Measurements from ENCODE around the gene NEAT1. TPM values are rescaled to one million over a fixed set of nuclear protein-coding genes. Genes with fewer than 3 reads are reported as not detected.

Gene NEAT1
- total RNA-seq: 100 to 1,000 TPM; 593 to 683 TPM

DNA sequence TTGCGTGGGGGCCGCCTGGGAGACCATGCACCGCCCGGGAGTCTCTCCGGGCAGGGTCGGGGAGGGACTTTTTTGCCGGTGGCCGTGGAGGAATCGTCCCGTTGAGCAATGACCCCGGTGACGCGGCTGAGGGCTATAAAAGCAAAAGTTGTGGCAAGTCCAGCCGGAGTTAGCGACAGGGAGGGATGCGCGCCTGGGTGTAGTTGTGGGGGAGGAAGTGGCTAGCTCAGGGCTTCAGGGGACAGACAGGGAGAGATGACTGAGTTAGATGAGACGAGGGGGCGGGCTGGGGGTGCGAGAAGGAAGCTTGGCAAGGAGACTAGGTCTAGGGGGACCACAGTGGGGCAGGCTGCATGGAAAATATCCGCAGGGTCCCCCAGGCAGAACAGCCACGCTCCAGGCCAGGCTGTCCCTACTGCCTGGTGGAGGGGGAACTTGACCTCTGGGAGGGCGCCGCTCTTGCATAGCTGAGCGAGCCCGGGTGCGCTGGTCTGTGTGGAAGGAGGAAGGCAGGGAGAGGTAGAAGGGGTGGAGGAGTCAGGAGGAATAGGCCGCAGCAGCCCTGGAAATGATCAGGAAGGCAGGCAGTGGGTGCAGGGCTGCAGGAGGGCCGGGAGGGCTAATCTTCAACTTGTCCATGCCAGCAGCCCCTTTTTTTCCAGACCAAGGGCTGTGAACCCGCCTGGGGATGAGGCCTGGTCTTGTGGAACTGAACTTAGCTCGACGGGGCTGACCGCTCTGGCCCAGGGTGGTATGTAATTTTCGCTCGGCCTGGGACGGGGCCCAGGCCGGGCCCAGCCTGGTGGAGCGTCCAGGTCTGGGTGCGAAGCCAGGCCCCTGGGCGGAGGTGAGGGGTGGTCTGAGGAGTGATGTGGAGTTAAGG, at the start of gene NEAT1:
Gene NEAT1 (plus strand): TSS at position 166 of the 883 bp plus-strand sequence.
- ChIA-PET POLR2A (interaction anchor here (0.6 to 17.4 kb wide), 25 partner anchors 10 to 563 kb away, joined by 3 to 4089 read pairs (median 7); partner anchors contain the start of genes CCDC85B, EHBP1L1, FRMD8 and MALAT1), CTCF (interaction anchor here (0.6 to 11.8 kb wide), 4 partner anchors 24 to 86 kb away, joined by 5 to 257 read pairs (median 29); partner anchors contain the start of gene MALAT1)
- Mint-ChIP-seq H3K27me3 (peaks cover 24% of the 10 kb centered on the region), H3K9me3 (peaks cover 14% of the 10 kb centered on the region), H3K27ac (peak within 1 kb of the TSS; percentile 100), H3K4me3 (peak within 1 kb of the TSS; percentile 97), H3K36me3 (peaks cover 70% of the 10 kb centered on the region), H3K4me1 (ENCODE audit: low read depth) (peaks cover 46% of the 10 kb centered on the region)
- intact Hi-C loops (cut with micrococcal nuclease): no loop called here
- DNase-seq: peak; percentile 97

DNA sequence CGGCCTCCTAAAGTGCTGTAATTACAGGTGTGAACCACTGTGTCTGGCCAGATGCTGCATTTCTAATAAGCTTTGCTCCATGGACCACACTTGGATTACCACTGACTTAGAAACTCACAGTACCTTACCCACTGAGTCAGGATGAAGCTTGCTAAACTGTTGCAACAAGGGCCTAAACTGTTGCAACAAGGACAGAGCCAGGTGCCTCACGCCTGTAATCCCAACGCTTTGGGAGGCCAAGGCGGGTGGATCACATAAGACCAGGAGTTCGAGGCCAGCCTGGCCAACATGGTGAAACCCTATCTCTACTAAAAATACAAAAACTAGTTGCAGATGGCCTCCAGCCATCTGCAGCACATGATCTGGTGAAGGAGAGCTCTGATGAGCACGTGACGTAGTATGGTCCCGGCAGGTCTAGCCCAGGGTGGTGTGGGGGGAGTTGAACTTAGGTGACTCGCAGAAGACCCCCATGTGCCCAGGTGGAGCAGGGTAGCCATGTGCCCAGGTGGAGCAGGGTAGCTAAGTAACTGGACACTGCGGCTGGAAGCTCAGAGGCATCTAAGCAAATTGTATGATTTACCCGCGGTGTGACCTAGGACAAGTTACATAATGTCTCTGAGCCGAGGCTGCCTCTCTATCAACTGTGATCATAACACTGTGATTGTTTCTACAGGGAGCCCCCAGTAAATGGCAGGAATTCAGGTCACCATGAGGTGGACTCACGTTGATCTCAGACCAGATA, 48.6 kb upstream of the NEAT1 start:
- no peaks in the 10 kb centered on the region for H3K27me3 Mint-ChIP-seq
- POLR2A ChIA-PET: no interaction called here
- no peak overlapping the region for H3K4me3 Mint-ChIP-seq
- H3K27ac Mint-ChIP-seq: no peak overlapping the region
- CTCF ChIA-PET: interaction anchor here (1.2 kb wide), 1 partner anchor 41 kb away, joined by 3 read pairs; no protein-coding TSS in a partner anchor
- H3K36me3 Mint-ChIP-seq: no peaks in the 10 kb centered on the region
- H3K4me1 Mint-ChIP-seq (ENCODE audit: low read depth): no peaks in the 10 kb centered on the region
- H3K9me3 Mint-ChIP-seq: no peaks in the 10 kb centered on the region
- intact Hi-C loops (cut with micrococcal nuclease): no loop called here
- DNase-seq: no peak

DNA sequence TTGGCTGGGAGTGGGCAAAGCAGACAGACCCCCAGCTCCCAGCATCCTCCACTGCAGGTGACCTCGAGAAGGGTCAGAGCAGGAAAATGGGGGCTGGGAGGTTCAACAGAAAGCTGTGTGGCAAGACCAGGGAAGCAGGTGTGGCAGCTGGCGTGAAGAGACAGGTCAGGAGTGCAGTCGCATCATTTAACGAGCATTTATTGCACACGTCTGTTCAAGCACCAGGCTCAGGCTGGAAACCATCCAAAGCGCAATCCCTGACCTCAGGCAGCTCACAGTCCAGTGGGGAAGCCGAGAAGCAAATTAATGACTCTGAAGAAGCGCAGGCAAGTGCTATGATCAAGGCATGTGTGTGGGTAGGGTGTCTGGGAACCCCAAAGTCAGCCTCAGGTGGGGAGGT, 47.6 kb upstream of the NEAT1 start:
- H3K27ac Mint-ChIP-seq: no peak overlapping the region
- no peaks in the 10 kb centered on the region for H3K36me3 Mint-ChIP-seq
- peaks cover under 1% of the 10 kb centered on the region for H3K4me1 Mint-ChIP-seq (ENCODE audit: low read depth)
- intact Hi-C loops (cut with micrococcal nuclease): no loop called here
- ChIA-PET POLR2A (no interaction called here), CTCF (no interaction called here)
- no peak for DNase-seq
- H3K9me3 Mint-ChIP-seq: no peaks in the 10 kb centered on the region
- no peaks in the 10 kb centered on the region for H3K27me3 Mint-ChIP-seq
- H3K4me3 Mint-ChIP-seq: no peak overlapping the region

DNA sequence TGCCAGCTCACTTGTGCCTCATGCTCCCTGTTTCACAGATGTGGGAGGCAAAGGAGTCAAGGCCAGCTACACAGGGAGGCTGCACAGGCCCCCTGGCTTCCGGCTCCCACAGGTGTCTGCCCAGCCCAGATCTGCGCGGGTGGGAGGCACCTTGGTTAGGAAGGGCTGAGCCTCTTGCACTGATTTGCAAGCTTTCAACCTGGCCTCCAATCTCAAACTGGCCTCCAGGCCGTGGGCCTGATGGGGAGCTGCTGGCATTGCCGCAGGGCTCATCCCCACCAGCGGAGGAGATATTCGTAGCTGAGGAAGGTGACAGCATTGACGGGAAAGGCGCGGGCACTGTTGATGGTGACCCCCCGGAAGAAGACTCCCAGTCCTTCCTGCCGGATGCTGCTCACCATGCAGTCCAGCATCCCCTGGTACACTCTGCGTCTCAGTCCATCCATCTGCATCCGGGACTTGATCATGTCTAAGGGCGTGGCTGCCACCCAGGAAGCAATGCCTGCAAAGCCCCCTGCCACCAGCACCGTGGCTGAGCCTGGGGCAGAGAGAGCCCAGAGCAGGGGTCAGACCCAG, 46.4 kb upstream of the NEAT1 start:
- H3K4me1 Mint-ChIP-seq (ENCODE audit: low read depth): peaks cover 5% of the 10 kb centered on the region
- no peaks in the 10 kb centered on the region for H3K9me3 Mint-ChIP-seq
- ChIA-PET POLR2A (no interaction called here), CTCF (interaction anchor here (1.2 kb wide), 1 partner anchor 41 kb away, joined by 3 read pairs; no protein-coding TSS in a partner anchor)
- H3K4me3 Mint-ChIP-seq: no peak overlapping the region
- H3K27me3 Mint-ChIP-seq: no peaks in the 10 kb centered on the region
- no peak for DNase-seq
- intact Hi-C loops (cut with micrococcal nuclease): no loop called here
- H3K36me3 Mint-ChIP-seq: no peaks in the 10 kb centered on the region
- H3K27ac Mint-ChIP-seq: no peak overlapping the region

GRCh38 chr11:65377036-65377435, 45.6 kb upstream of the NEAT1 start:
- H3K4me3 Mint-ChIP-seq: no peak overlapping the region
- H3K4me1 Mint-ChIP-seq (ENCODE audit: low read depth): peaks cover 5% of the 10 kb centered on the region
- H3K27ac Mint-ChIP-seq: no peak overlapping the region
- no peaks in the 10 kb centered on the region for H3K9me3 Mint-ChIP-seq
- ChIA-PET CTCF (no interaction called here), POLR2A (no interaction called here)
- no peak for DNase-seq
- no peaks in the 10 kb centered on the region for H3K27me3 Mint-ChIP-seq
- intact Hi-C loops (cut with micrococcal nuclease): no loop called here
- H3K36me3 Mint-ChIP-seq: no peaks in the 10 kb centered on the region

GRCh38 chr11:65377777-65378176, 44.8 kb upstream of the NEAT1 start:
- H3K36me3 Mint-ChIP-seq: no peaks in the 10 kb centered on the region
- H3K4me1 Mint-ChIP-seq (ENCODE audit: low read depth): peaks cover 7% of the 10 kb centered on the region
- intact Hi-C loops (cut with micrococcal nuclease): no loop called here
- H3K4me3 Mint-ChIP-seq: no peak overlapping the region
- DNase-seq: no peak
- POLR2A ChIA-PET: interaction anchor here (0.9 kb wide), 1 partner anchor 121 kb away, joined by 3 read pairs; the partner anchor contains the start of gene MALAT1
- CTCF ChIA-PET: interaction anchor here (1.2 to 2.6 kb wide), 2 partner anchors 11 to 38 kb away, joined by 3 to 10 read pairs; no protein-coding TSS in a partner anchor
- no peaks in the 10 kb centered on the region for H3K9me3 Mint-ChIP-seq
- no peak overlapping the region for H3K27ac Mint-ChIP-seq
- H3K27me3 Mint-ChIP-seq: no peaks in the 10 kb centered on the region

- intact Hi-C loops (cut with micrococcal nuclease): no loop called here
- H3K27me3 Mint-ChIP-seq: no peaks in the 10 kb centered on the region
- no peaks in the 10 kb centered on the region for H3K9me3 Mint-ChIP-seq
- POLR2A ChIA-PET: interaction anchor here (0.9 to 1.1 kb wide), 2 partner anchors 48 to 120 kb away, joined by 3 read pairs; partner anchors contain the start of gene MALAT1
- peaks cover 13% of the 10 kb centered on the region for H3K4me1 Mint-ChIP-seq (ENCODE audit: low read depth)
- DNase-seq: no peak
- H3K4me3 Mint-ChIP-seq: no peak overlapping the region
- no peaks in the 10 kb centered on the region for H3K36me3 Mint-ChIP-seq
- no peak overlapping the region for H3K27ac Mint-ChIP-seq
- CTCF ChIA-PET: interaction anchor here (1.1 to 2.6 kb wide), 3 partner anchors 12 to 113 kb away, joined by 3 to 10 read pairs (median 3); no protein-coding TSS in a partner anchor
Measured at GRCh38 chr11:65378208-65378927, 44.2 kb upstream of the NEAT1 start.

DNA sequence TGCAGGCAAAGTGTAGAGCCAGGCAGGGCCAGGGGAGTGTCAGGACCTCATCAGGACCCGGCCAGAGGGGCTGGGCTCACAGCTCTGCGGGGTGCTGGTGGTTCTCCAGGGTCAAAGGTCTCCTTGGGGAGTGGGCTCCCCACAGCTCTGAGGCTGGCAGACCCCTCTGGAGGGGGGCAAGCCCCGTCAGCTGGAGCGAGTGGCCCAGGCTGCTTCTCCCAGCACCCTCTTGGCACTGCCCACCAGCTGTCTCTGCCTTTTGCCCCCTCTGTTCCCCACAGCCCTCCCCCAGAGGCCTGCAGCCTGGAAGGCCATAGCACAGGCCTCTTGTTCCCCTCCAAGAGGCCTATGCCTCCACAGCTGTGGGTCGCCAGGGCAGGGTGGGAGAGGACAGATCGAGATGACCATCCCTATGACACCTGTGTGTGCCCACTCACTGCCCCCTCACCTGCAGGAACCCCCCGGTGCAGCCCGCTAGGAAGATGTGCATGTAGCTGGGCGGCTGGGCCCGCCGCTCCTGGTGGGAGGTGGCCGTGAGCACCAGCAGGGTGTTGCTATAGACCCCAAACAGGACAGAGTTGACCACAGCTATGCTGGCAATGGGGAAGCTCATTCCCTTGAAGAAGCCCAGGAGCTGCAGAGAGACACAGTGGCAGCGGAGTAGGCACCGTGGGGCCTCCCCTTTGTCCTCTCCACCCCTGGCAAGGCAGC, 43.5 kb upstream of the NEAT1 start:
- no peaks in the 10 kb centered on the region for H3K27me3 Mint-ChIP-seq
- ChIA-PET CTCF (interaction anchor here (1.1 to 2.6 kb wide), 3 partner anchors 12 to 113 kb away, joined by 3 to 10 read pairs (median 3); no protein-coding TSS in a partner anchor), POLR2A (interaction anchor here (1.1 to 2.5 kb wide), 3 partner anchors 45 to 120 kb away, joined by 3 to 9 read pairs (median 5); partner anchors contain the start of gene MALAT1)
- no peaks in the 10 kb centered on the region for H3K36me3 Mint-ChIP-seq
- no peak for DNase-seq
- no peak overlapping the region for H3K27ac Mint-ChIP-seq
- H3K4me1 Mint-ChIP-seq (ENCODE audit: low read depth): peaks cover 18% of the 10 kb centered on the region
- H3K4me3 Mint-ChIP-seq: no peak overlapping the region
- intact Hi-C loops (cut with micrococcal nuclease): no loop called here
- no peaks in the 10 kb centered on the region for H3K9me3 Mint-ChIP-seq

GRCh38 chr11:65379698-65380459, 42.7 kb upstream of the NEAT1 start:
- CTCF ChIA-PET: interaction anchor here (1.3 to 2.6 kb wide), 3 partner anchors 36 to 131 kb away, joined by 3 to 10 read pairs (median 10); no protein-coding TSS in a partner anchor

More at GRCh38 chr11:65379698-65380459, 42.7 kb upstream of the NEAT1 start:
- DNase-seq: no peak
- intact Hi-C loops (cut with micrococcal nuclease): loop anchor here (5.0 kb wide), 1 partner anchor 192 kb away; the partner anchor contains the start of genes FAM89B and ZNRD2
- Mint-ChIP-seq H3K9me3 (no peaks in the 10 kb centered on the region), H3K4me3 (no peak overlapping the region), H3K27me3 (no peaks in the 10 kb centered on the region), H3K36me3 (no peaks in the 10 kb centered on the region), H3K4me1 (ENCODE audit: low read depth) (peaks cover 26% of the 10 kb centered on the region), H3K27ac (peak overlapping the region; percentile 50)
- POLR2A ChIA-PET: interaction anchor here (1.1 to 2.5 kb wide), 3 partner anchors 44 to 119 kb away, joined by 3 to 9 read pairs (median 5); partner anchors contain the start of gene MALAT1
